Vagina (tissue), 2 donors: ENCODE results near the gene BAHD1. TPM values are rescaled to one million over a fixed set of nuclear protein-coding genes. Genes with fewer than 3 reads are reported as not detected.

ENCODE experiments used
- DNase-seq, 2 donors: peaks; one replicate each; pipeline ENCODE4 v3.0.0-alpha.2; 2017; ENCODE audit errors: extremely low spot score in 2 of 2
- H3K27ac ChIP-seq: fragments of 200-600 bp; sonication (generic); one replicate; pipeline ENCODE4 v1.5.1; 2019
- H3K27me3 ChIP-seq: fragments of 200-600 bp; sonication (generic); one replicate; pipeline ENCODE4 v1.5.1; 2019
- H3K36me3 ChIP-seq, 2 donors: fragments of 200-600 bp; sonication (generic); one replicate each; pipeline ENCODE4 v1.5.1; 2017 to 2019
- H3K4me1 ChIP-seq: fragments of 200-600 bp; sonication (generic); one replicate; pipeline ENCODE4 v1.5.1; 2019
- H3K4me3 ChIP-seq, 2 donors: fragments of 200-600 bp; sonication (generic); 1 replicate in 1 of 2; 2 replicates in 1 of 2; pipeline ENCODE4 v1.5.1; 2016 to 2019
- H3K9me3 ChIP-seq: fragments of 200-600 bp; sonication (generic); one replicate; pipeline ENCODE4 v1.5.1; 2019
- POLR2A ChIP-seq, 2 donors: fragments of 450-650 bp; IDR thresholded peaks; one replicate each; pipeline ENCODE4 v1.6.1; 2017; ENCODE audit warnings: antibody characterized with exemption in 2 of 2, mild to moderate bottlenecking in 2 of 2, moderate library complexity in 2 of 2
- POLR2AphosphoS5 ChIP-seq, 2 donors: sonication (generic); formaldehyde crosslinking; IDR thresholded peaks; one replicate each; pipeline ENCODE4 v1.9.0; 2017; ENCODE audit warnings: antibody characterized with exemption in 2 of 2, mild to moderate bottlenecking in 2 of 2, low read depth in 1 of 2; ENCODE audit not compliant: insufficient read depth in 1 of 2
- intact Hi-C: fragments of 100-400 bp; cut with DNase I; formaldehyde crosslinking; loops from one replicate; pipeline ENCODE4 v1.15.1; 2023
- total RNA-seq: library from RNA; depleted of rRNA; stranded (reverse); fragments of >200 nt; gene quantifications from one replicate; pipeline ENCODE4 v1.2.3, GENCODE V29; 2016
- TF ChIP-seq, protein P1 (sequence below), 3 experiments: fragments of 450-650 bp in 2 of 3; fragments of 200-600 bp in 1 of 3; sonication (generic) in 1 of 3; IDR thresholded peaks; one replicate each; pipeline ENCODE4 v1.5.1; 2017 to 2019; ENCODE audit warnings: antibody characterized with exemption in 3 of 3, mild to moderate bottlenecking in 2 of 3, moderate library complexity in 2 of 3

The BAHD1 gene
- total RNA-seq, 1 donor from 2014 or later = 9.6 TPM

DNA sequence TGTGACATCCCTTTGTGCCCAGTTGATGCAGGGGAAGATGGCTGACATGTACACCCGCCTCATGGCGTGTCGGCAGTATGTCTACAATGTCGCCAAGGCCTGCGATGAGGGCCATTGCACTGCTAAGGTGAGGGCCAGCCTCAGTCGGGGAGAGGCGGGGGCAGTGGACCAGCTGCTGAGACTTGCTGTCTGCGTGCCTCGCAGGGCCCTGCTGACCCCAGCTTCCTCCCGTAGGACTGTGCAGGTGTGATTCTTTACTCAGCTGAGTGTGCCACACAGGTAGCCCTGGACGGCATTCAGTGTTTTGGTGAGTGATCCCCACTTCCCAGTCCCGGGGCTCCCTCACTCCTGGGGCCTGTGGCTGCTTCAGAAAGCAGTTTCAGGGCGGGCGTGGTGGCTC lies 24.7 kb upstream of the BAHD1 start:
- Histone ChIP-seq H3K27ac (no peak overlapping the region), H3K27me3 (no peaks in the 10 kb centered on the region), H3K36me3 (peaks cover 0 to 25% of the 10 kb centered on the region in 2 donors), H3K4me1 (peaks cover 2% of the 10 kb centered on the region), H3K4me3 (no peak overlapping the region), H3K9me3 (no peaks in the 10 kb centered on the region)
- DNase-seq = no peak
- intact Hi-C loops = no loop called here
- TF ChIP-seq POLR2A (IDR thresholded peaks at IDR 0.05) (no peak), POLR2AphosphoS5 (IDR thresholded peaks at IDR 0.05; ENCODE audit: insufficient read depth in 1 of 2, low read depth in 1 of 2) (no peak)
- TF ChIP-seq, protein P1, sequence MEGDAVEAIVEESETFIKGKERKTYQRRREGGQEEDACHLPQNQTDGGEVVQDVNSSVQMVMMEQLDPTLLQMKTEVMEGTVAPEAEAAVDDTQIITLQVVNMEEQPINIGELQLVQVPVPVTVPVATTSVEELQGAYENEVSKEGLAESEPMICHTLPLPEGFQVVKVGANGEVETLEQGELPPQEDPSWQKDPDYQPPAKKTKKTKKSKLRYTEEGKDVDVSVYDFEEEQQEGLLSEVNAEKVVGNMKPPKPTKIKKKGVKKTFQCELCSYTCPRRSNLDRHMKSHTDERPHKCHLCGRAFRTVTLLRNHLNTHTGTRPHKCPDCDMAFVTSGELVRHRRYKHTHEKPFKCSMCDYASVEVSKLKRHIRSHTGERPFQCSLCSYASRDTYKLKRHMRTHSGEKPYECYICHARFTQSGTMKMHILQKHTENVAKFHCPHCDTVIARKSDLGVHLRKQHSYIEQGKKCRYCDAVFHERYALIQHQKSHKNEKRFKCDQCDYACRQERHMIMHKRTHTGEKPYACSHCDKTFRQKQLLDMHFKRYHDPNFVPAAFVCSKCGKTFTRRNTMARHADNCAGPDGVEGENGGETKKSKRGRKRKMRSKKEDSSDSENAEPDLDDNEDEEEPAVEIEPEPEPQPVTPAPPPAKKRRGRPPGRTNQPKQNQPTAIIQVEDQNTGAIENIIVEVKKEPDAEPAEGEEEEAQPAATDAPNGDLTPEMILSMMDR (IDR thresholded peaks at IDR 0.05) = no peak

DNA sequence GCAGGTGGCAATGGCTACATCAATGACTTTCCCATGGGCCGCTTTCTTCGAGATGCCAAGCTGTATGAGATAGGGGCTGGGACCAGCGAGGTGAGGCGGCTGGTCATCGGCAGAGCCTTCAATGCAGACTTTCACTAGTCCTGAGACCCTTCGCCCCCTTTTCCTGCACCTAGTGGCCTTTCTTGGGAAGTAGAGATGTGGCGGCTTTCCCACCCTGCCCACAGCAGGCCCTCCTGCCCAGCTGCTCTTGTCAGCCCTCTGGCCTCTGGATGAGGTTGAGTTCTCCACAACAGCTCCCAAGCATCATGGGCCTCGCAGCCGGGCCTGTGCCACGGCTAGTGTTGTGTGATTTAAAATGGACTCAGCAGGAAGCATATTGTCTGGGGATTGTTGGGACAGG lies 22.6 kb upstream of the BAHD1 start:
- H3K4me3 ChIP-seq = no peak overlapping the region
- H3K36me3 ChIP-seq = peaks cover 0 to 7% of the 10 kb centered on the region in 2 donors
- TF ChIP-seq POLR2AphosphoS5 (IDR thresholded peaks at IDR 0.05; ENCODE audit: insufficient read depth in 1 of 2, low read depth in 1 of 2) (no peak), POLR2A (IDR thresholded peaks at IDR 0.05) (no peak)
- TF ChIP-seq, protein P1 (IDR thresholded peaks at IDR 0.05) = no peak

DNA sequence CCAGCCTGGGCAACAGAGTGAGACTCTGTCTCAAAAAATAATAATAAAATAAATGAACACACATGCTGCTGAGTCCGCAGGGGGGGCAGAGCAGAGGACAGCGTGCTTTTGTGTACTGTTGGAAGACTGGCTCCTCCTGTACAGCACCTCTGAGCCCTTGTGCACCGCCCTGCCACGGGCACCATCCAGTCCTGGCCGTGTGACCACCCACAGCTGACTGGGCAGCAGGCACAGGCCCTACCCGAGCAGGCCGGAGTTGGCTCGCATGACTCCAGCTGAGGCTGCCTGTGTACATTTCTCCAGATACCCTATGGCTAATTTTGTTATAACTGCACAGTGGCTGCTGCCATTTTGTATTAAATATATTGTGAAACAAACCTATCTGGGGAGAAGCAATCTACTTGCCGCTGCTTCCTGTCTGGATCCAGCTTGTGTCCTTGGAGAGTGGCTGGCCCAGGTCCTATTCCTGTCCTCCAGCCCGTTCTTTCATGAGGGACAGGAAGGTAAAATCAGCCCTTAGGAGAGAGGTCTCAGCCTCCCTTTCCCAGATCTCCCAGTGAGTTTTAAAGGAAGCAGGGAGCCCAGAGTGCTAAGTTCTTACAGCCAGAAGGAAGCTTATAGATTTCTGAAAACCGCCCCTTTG lies 20.6 kb upstream of the BAHD1 start:
- no peaks in the 10 kb centered on the region for H3K27me3 ChIP-seq
- no peak overlapping the region for H3K4me3 ChIP-seq
- no peak for DNase-seq
- no peaks in the 10 kb centered on the region for H3K36me3 ChIP-seq
- peaks cover 11% of the 10 kb centered on the region for H3K4me1 ChIP-seq
- TF ChIP-seq, protein P1 (IDR thresholded peaks at IDR 0.05) = no peak
- no peak for TF ChIP-seq POLR2A (IDR thresholded peaks at IDR 0.05)
- TF ChIP-seq POLR2AphosphoS5 (IDR thresholded peaks at IDR 0.05; ENCODE audit: insufficient read depth in 1 of 2, low read depth in 1 of 2) = no peak
- no peak overlapping the region for H3K27ac ChIP-seq
- intact Hi-C loops = loop anchor here (5.0 to 10.0 kb wide), 2 partner anchors 75 to 138 kb away; partner anchors contain the start of genes ANKRD63 and CCDC9B
- H3K9me3 ChIP-seq = no peaks in the 10 kb centered on the region

More for the DNA sequence above, 22.6 kb upstream of the BAHD1 start:
- H3K9me3 ChIP-seq = no peaks in the 10 kb centered on the region
- intact Hi-C loops = no loop called here
- DNase-seq = no peak
- no peaks in the 10 kb centered on the region for H3K27me3 ChIP-seq
- peaks cover 11% of the 10 kb centered on the region for H3K4me1 ChIP-seq
- no peak overlapping the region for H3K27ac ChIP-seq

DNA sequence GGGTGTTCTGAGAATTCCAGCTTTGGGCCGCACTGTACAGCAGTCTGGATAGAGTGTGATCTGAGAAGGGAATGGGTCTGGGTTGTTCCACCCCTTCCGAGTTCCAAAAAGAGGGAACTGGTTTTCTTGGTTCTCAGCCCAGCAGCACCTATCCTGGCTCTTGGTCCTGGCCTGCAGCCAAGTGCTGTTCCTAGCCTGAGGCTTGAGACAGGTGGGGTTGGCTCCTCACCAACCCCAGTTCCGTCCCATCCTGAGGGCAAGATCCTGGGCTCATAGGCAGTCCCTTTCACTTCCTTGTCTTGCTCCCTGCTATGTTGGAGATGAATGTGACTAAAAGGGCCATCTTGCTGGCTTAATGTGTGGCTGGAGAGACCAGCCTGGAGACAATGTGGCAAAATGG lies 20.0 kb upstream of the BAHD1 start:
- no peak overlapping the region for H3K27ac ChIP-seq
- intact Hi-C loops = loop anchor here (5.0 to 10.0 kb wide), 2 partner anchors 76 to 138 kb away; partner anchors contain the start of genes ANKRD63 and CCDC9B
- no peaks in the 10 kb centered on the region for H3K9me3 ChIP-seq
- no peak overlapping the region for H3K4me3 ChIP-seq
- no peaks in the 10 kb centered on the region for H3K36me3 ChIP-seq
- peaks cover 11% of the 10 kb centered on the region for H3K4me1 ChIP-seq
- no peaks in the 10 kb centered on the region for H3K27me3 ChIP-seq
- DNase-seq = no peak
- TF ChIP-seq, protein P1 (IDR thresholded peaks at IDR 0.05) = no peak
- TF ChIP-seq POLR2A (IDR thresholded peaks at IDR 0.05) = no peak
